Measurements from ENCODE around the gene CAMTA1.

- TF ChIP-seq CTCF (IDR thresholded peaks at IDR 0.05) (no peak), POLR2A (IDR thresholded peaks at IDR 0.05) (no peak), POLR2AphosphoS5 (IDR thresholded peaks at IDR 0.05) (no peak)
Measured at GRCh38 chr1:7177021-7177420, 391.8 kb downstream of the CAMTA1 start.
